HUES64 (cell line): ENCODE results near the gene LACTB.
A peak's percentile ranks its signal among the peaks of the same experiment; 100 is the strongest.

ENCODE experiments used
- H3K27ac ChIP-seq: 2 replicates; pipeline ENCODE4 v1.7.0; 2013; ENCODE audit warnings: low read depth, low read length, inconsistent platforms
- H3K27me3 ChIP-seq: 2 replicates; pipeline ENCODE4 v1.6.1; 2013; ENCODE audit warnings: mild to moderate bottlenecking, low read length; ENCODE audit not compliant: insufficient read depth
- H3K36me3 ChIP-seq: 2 replicates; pipeline ENCODE4 v1.6.1; 2013; ENCODE audit warnings: mild to moderate bottlenecking, low read length; ENCODE audit not compliant: insufficient read depth
- H3K4me1 ChIP-seq: 2 replicates; pipeline ENCODE4 v1.6.1; 2013; ENCODE audit warnings: mild to moderate bottlenecking, low read length, moderate library complexity; ENCODE audit not compliant: insufficient read depth
- H3K4me3 ChIP-seq: 2 replicates; pipeline ENCODE4 v1.5.1; 2013; ENCODE audit warnings: mild to moderate bottlenecking, low read length, moderate library complexity
- H3K9ac ChIP-seq: 2 replicates; pipeline ENCODE4 v1.6.1; 2013; ENCODE audit warnings: mild to moderate bottlenecking, low read depth, low read length
- H3K9me3 ChIP-seq: 2 replicates; pipeline ENCODE4 v1.6.1; 2013; ENCODE audit warnings: low read depth, low read length; ENCODE audit not compliant: insufficient read depth
- WGBS: fragments of 150-250, 120-280 bp; methylation state at CpG from one replicate; pipeline ENCODE4 v1.1.7; 2013; ENCODE audit warnings: missing lambda C conversion rate; 5-methylcytosine and 5-hydroxymethylcytosine counted together

The LACTB gene

DNA sequence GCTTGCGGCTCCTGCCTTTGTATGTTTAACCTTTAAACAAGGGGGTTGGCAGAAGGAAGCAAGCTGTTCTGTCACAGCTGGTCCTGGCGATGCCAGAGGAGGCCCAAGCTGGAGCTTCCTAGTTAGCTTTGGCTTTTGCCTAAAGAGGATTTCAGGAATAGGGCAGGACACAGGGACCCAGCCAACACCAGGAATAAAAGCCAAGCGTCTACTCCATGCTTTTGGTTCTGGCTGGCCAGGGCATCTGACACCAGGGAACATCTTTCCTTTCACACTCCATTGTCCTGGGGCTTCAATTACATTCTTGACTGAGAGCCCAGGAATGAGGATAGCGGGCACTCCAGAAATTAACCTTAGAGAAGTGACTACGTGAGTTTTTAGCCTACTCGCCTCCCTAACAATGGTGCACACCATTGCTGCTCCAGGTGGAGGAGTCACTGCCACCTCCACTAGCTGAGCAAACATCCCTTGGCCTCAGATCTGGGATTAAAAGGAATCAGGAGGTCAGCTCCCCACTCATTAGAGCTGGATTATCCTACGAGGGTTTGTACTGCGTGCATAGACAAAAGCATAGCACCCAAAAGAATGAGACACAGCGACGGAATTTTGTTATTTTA lies 40.9 kb upstream of the LACTB start:
- Histone ChIP-seq H3K4me1 (peaks cover 69% of the 10 kb centered on the region), H3K9ac (no peak overlapping the region), H3K36me3 (no peaks in the 10 kb centered on the region), H3K27ac (peak overlapping the region; percentile 0; the same call in 1 of the 2 replicates), H3K27me3 (no peaks in the 10 kb centered on the region), H3K9me3 (no peaks in the 10 kb centered on the region), H3K4me3 (no peak overlapping the region)
- WGBS = 89% methylated on average over 10 of the region's 10 CpGs

DNA sequence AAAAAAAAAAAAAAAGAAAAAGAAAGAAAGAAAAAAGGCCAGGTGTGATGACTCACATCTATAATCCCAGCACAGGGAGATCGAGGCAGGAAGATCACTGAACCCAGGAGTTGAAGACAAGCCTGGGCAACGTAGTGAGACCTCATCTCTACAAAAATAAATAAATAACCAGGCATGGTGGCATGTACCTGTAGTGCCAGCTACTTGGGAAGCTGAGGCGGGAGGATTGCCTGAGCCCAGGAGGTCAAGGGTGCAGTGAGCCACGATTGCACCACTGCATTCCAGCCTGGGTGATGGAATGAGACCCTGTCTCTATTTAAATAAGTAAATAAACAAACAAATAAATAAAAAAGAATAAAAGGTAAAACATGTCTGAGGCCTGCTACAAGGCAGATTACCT lies 39.3 kb upstream of the LACTB start:
- peak overlapping the region; percentile 46 for H3K9ac ChIP-seq
- H3K4me3 ChIP-seq = no peak overlapping the region
- H3K27me3 ChIP-seq = no peaks in the 10 kb centered on the region
- 72% methylated on average over 3 of the region's 4 CpGs for WGBS
- H3K4me1 ChIP-seq = peaks cover 65% of the 10 kb centered on the region
- H3K27ac ChIP-seq = peak overlapping the region; percentile 86; the same call in 1 of the 2 replicates
- no peaks in the 10 kb centered on the region for H3K9me3 ChIP-seq
- H3K36me3 ChIP-seq = no peaks in the 10 kb centered on the region

DNA sequence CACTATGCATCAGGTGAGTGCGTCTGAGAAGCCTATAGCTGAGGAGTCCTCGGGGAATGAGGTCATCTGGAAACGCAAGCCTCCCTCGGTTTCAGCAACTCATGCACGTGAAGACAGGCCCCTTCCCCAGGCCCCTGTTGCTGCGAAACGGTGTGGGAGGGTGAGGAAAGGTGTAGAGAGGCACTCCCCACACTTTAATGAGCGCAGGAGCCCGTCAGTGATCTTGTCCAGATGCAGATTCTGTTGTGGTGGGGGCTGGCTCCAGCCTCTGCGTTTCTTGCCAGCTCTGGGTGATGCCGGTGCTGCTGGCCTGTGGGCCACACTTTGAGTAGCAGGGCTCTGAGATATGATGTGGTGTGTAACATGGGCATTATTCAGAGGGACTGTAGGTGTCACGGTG lies 38.6 kb upstream of the LACTB start:
- H3K9me3 ChIP-seq = no peaks in the 10 kb centered on the region
- no peaks in the 10 kb centered on the region for H3K27me3 ChIP-seq
- H3K27ac ChIP-seq = peak overlapping the region; percentile 86
- no peaks in the 10 kb centered on the region for H3K36me3 ChIP-seq
- H3K4me3 ChIP-seq = no peak overlapping the region
- 69% methylated on average over 12 of the region's 12 CpGs for WGBS
- H3K9ac ChIP-seq = peak overlapping the region; percentile 30; the same call in 1 of the 2 replicates
- H3K4me1 ChIP-seq = peaks cover 60% of the 10 kb centered on the region

DNA sequence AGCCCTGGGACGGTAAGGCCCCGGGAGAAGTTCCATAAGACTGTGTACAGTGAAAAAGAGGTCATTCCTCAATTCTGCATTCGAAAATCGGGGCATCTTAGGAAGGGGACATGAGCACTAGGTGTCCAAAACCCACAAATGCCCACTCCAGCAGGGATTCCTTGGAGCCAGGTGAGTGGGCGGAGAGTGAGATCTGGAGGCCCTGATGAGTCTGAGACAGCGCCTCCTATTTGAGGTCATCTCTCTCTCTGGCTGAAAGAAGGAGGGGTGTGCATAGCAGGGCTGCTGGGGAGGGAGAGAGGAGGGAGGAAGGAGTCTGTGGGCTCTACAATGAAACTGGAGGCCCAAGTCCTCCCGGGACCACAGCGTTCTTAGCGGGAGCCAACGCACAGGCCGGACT lies 38.1 kb upstream of the LACTB start:
- WGBS = 88% methylated on average over 11 of the region's 11 CpGs
- Histone ChIP-seq H3K4me1 (peaks cover 59% of the 10 kb centered on the region), H3K36me3 (no peaks in the 10 kb centered on the region), H3K27me3 (no peaks in the 10 kb centered on the region), H3K4me3 (no peak overlapping the region), H3K9ac (no peak overlapping the region), H3K9me3 (no peaks in the 10 kb centered on the region), H3K27ac (peak overlapping the region; percentile 86; the same call in 1 of the 2 replicates)

DNA sequence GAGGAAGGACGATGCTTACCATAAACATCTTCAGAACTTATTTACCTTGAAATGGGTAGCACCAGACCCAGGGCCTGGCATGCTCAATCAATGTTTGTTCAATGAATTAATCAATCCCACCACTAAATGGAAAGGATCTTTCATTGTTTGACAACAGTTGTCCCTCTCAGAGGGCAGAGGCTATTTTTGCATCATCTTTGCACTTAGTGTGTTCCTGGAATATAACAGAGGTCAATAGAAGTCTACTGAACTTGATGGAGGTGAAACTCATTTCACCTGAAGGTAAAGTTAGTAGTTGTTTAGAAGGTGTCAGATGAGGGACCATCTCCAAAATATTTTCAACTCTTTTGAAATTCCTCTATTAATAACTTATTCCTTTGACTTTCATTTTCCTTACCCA lies 36.9 kb upstream of the LACTB start:
- Histone ChIP-seq H3K27me3 (no peaks in the 10 kb centered on the region), H3K4me3 (no peak overlapping the region), H3K9me3 (no peaks in the 10 kb centered on the region), H3K36me3 (no peaks in the 10 kb centered on the region), H3K4me1 (peaks cover 64% of the 10 kb centered on the region), H3K27ac (no peak overlapping the region), H3K9ac (no peak overlapping the region)
- 92% methylated on average over 1 of the region's 1 CpG for WGBS

DNA sequence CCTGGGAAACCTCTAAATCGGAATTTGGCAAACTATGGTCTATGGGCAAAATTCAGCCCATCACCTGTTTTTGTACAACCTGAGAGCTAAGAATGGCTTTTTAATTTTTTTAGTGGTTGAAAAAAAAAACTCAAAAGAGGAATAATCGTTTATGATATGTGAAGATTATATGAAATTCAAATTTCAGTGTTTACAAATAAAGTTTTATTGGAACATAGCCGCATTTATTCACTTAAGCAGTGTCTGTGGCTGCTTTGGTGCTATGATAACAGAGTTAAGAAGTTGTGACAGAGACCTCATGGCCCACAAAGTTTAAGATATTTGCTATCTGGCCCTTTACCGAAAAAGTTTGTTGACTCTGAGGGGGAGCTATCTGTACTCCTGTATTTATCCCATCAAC lies 36.4 kb upstream of the LACTB start:
- no peaks in the 10 kb centered on the region for H3K9me3 ChIP-seq
- WGBS = 96% methylated on average over 4 of the region's 4 CpGs
- H3K4me3 ChIP-seq = no peak overlapping the region
- no peaks in the 10 kb centered on the region for H3K36me3 ChIP-seq
- H3K27me3 ChIP-seq = no peaks in the 10 kb centered on the region
- peaks cover 64% of the 10 kb centered on the region for H3K4me1 ChIP-seq
- H3K27ac ChIP-seq = no peak overlapping the region
- no peak overlapping the region for H3K9ac ChIP-seq

DNA sequence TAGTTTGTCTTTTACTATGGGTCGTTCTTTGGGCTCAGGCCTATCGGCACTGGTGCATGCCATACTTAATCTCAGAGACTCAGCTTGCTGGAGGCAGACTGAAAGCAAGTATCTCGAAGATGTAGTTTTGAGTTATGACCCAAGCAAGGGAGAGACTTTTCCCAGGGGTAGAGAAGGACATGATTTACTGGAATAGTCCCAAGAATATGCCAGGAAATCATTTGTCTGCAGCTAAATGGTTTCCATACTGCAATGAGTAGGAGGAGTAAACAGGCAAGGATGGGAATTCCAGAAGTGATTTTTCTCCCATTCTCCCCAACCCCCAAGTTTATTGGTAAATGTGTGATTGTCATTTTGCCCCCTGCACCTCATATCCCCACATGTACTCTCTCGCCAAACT lies 35.4 kb upstream of the LACTB start:
- peaks cover 59% of the 10 kb centered on the region for H3K4me1 ChIP-seq

DNA sequence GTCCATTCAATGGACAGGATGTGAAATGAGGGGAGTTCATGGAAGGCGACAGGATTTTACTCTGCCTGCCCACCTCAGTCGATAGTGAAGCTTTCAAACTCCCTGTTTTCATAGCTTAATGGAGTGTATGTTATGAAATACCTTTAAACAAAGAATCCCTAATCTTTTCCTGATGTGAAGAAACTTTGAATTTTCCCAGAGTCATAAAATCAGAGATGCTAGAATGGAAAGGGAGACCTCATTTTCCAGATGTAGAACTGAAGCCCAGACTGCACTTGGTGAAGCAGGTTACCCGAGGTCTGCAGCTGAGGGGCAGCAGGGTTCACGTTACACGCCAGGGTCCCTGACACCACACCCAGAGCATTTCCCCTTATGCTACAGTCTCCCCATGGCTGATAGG lies 34.7 kb upstream of the LACTB start:
- Histone ChIP-seq H3K4me1 (peaks cover 54% of the 10 kb centered on the region), H3K27ac (no peak overlapping the region), H3K36me3 (no peaks in the 10 kb centered on the region), H3K9me3 (no peaks in the 10 kb centered on the region), H3K4me3 (no peak overlapping the region), H3K9ac (no peak overlapping the region), H3K27me3 (no peaks in the 10 kb centered on the region)
- 84% methylated on average over 5 of the region's 5 CpGs for WGBS

More for the DNA sequence above, 35.4 kb upstream of the LACTB start:
- H3K27ac ChIP-seq = no peak overlapping the region
- 94% methylated on average over 4 of the region's 4 CpGs for WGBS
- H3K36me3 ChIP-seq = no peaks in the 10 kb centered on the region
- no peak overlapping the region; the same call in 1 of the 2 replicates for H3K9ac ChIP-seq
- H3K9me3 ChIP-seq = no peaks in the 10 kb centered on the region
- no peaks in the 10 kb centered on the region for H3K27me3 ChIP-seq
- H3K4me3 ChIP-seq = no peak overlapping the region

DNA sequence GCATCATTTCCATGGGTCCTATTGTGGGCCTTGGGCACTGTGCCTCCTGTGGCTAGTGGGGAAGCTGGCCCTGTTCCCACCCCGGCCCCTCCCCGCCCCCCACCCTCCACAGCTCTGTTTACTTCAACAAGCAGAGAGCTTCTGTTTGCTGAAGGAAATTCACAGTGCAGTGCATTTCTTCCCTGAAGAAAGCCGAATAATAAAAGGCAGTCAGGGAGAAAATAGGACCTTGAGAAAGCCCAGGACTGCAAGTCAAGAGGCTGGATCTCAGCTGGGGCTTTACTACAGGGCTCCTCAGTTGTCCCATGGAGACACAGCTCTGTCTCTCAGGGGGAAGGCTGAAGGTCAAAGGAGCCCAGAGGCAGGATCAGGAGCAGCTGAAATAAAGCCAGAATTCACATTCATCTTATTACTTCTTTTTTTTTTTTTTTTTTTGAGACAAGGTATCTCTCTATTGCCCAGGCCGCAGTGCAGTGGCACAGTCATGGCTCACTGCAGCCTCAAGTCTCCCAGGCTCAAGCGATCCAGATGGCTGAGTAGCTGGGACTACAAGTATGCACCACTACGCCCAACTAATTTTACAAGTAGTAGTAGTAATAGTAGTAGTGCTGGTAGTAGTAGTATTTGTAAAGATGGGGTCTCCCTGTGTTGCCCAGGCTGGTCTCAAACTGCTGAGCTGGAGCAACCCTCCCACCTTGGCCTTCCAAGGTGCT lies 33.0 kb upstream of the LACTB start:
- Histone ChIP-seq H3K36me3 (no peaks in the 10 kb centered on the region), H3K27me3 (no peaks in the 10 kb centered on the region), H3K9me3 (no peaks in the 10 kb centered on the region), H3K9ac (0 out of 2 replicates have a peak overlapping the region, but pooled peaks have one; percentile 17), H3K4me3 (no peak overlapping the region), H3K4me1 (peaks cover 37% of the 10 kb centered on the region), H3K27ac (peak overlapping the region; percentile 86)
- WGBS = 54% methylated on average over 5 of the region's 6 CpGs

DNA sequence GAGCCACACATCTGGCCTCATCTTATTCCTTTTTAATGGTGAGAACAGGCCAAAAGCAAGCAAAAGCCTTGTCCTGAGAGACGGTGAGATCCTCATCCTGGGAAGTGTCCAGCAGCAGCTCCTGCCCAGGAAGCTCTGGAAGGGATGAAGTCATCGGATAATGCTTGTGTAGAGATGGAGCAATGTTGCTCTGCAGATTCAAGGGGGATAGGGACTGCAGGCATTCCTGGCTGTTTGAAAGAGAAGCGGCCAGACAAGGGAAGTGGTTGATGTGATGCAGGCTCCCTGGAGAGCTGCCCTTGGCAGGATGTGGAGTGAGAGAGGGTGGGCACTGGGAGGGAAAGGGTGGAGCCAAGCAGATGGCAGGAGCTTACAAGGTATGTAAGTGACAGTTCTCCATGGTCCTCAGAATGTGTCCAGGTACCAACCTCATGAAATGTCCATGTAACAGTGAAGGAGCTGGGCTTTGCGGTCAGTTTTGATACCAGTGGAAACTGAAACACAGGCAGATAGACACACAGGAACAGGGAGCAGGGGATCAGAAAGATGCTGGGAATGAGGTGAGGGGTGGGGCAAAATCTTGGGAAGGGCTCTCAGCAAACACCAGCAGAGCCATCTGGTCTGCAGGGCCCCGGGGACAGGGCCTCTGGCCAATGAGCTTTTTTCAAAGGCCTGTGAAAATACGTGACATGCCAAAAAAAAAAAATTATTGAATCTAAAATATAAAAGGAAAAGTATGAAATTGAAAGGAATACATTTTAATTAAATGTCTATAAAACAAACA lies 32.2 kb upstream of the LACTB start:
- Histone ChIP-seq H3K4me1 (peaks cover 37% of the 10 kb centered on the region), H3K27ac (peak overlapping the region; percentile 86), H3K9me3 (no peaks in the 10 kb centered on the region), H3K36me3 (no peaks in the 10 kb centered on the region), H3K27me3 (no peaks in the 10 kb centered on the region), H3K9ac (0 out of 2 replicates have a peak overlapping the region, but pooled peaks have one; percentile 17), H3K4me3 (no peak overlapping the region)
- 53% methylated on average over 5 of the region's 6 CpGs for WGBS

DNA sequence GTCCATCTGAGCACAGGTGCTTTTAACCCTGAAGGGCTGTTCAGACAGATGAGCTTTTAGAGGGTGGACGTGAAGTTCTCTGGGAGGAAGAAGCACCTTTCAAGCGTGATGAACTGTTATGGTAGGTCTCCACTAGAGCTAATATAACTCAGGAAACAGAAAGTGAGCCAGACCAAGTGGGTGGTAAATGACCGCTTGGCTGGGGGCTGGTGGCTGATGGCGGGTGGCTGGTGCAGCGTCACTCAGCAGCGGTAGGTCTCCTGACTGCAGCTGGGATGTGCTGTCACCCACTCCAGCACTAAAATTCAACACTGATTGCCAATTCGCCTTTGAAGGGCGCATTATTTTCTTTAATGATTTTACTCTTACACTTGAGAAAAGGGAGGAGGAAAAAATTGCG lies 31.2 kb upstream of the LACTB start:
- H3K4me1 ChIP-seq = peaks cover 37% of the 10 kb centered on the region
- 89% methylated on average over 9 of the region's 9 CpGs for WGBS
- H3K36me3 ChIP-seq = no peaks in the 10 kb centered on the region
- H3K27me3 ChIP-seq = no peaks in the 10 kb centered on the region
- H3K4me3 ChIP-seq = no peak overlapping the region
- H3K27ac ChIP-seq = no peak overlapping the region
- no peak overlapping the region for H3K9ac ChIP-seq
- H3K9me3 ChIP-seq = no peaks in the 10 kb centered on the region
